IMR-90 (cell line): Measurements from ENCODE around the gene MGAT3. TPM values are rescaled to one million over a fixed set of nuclear protein-coding genes. Genes with fewer than 3 reads are reported as not detected.

Experiments
- ATAC-seq: fragments of 200-7000 bp; cut with Tn5 transposase; 2 replicates; pipeline ENCODE4 v1.9.1; 2020; ENCODE audit warnings: low read depth, mild to moderate bottlenecking, moderate library complexity
- BruUV-seq: library from RNA; stranded (reverse); fragments of 400-500 nt; replicated peaks from 2 replicates; lab custom pipeline; 2021; lab: Mats Ljungman, UMichigan
- CTCF ChIA-PET: fragments of 300-600 bp; formaldehyde crosslinking; extraction: SDS; loops from one replicate; lab custom pipeline; 2021; ENCODE audit warnings: antibody characterized with exemption; lab: Yijun Ruan, JAX
- POLR2A ChIA-PET: fragments of 300-600 bp; sonication (Branson Sonifier 250); formaldehyde crosslinking; loops from one replicate; lab custom pipeline; 2022; ENCODE audit warnings: antibody characterized with exemption; ENCODE audit not compliant: unreplicated experiment; lab: Charles Lee
- DNase-seq: peaks from one replicate; pipeline ENCODE4 v3.0.0; 2013
- H2AFZ ChIP-seq: replicated peaks from 2 replicates; pipeline ENCODE3; 2013; ENCODE audit warnings: low read length, mild to moderate bottlenecking; ENCODE audit not compliant: poor library complexity
- H2AK5ac ChIP-seq: 2 replicates; pipeline ENCODE4 v1.6.1; 2013; ENCODE audit warnings: low read depth, low read length, inconsistent platforms
- H2AK9ac ChIP-seq: replicated peaks from 2 replicates; pipeline ENCODE3; 2013; ENCODE audit warnings: mild to moderate bottlenecking, low read depth, low read length, moderate library complexity; ENCODE audit not compliant: poor library complexity
- H2BK120ac ChIP-seq: 2 replicates; pipeline ENCODE4 v1.6.1; 2013; ENCODE audit warnings: low read depth, low read length, inconsistent platforms
- H2BK15ac ChIP-seq: 3 replicates; pipeline ENCODE4 v1.6.1; 2013; ENCODE audit warnings: low read depth, low read length, inconsistent platforms
- H2BK20ac ChIP-seq: 2 replicates; pipeline ENCODE4 v1.6.1; 2013; ENCODE audit warnings: low read depth, mild to moderate bottlenecking, inconsistent platforms, low read length, moderate library complexity
- H2BK5ac ChIP-seq: 2 replicates; pipeline ENCODE4 v1.6.1; 2013; ENCODE audit warnings: mild to moderate bottlenecking, low read depth, low read length, inconsistent platforms; ENCODE audit not compliant: poor library complexity, severe bottlenecking
- H3K14ac ChIP-seq: replicated peaks from 2 replicates; pipeline ENCODE4 v1.6.1; 2013; ENCODE audit warnings: low read depth, low read length, inconsistent platforms
- H3K18ac ChIP-seq: 2 replicates; pipeline ENCODE4 v1.6.1; 2013; ENCODE audit warnings: low read depth, low read length, control low read depth
- H3K23ac ChIP-seq: 2 replicates; pipeline ENCODE4 v1.6.1; 2013; ENCODE audit warnings: low read depth, low read length, inconsistent platforms
- H3K27ac ChIP-seq: 2 replicates; pipeline ENCODE4 v1.5.1; 2013; ENCODE audit warnings: mild to moderate bottlenecking, control low read depth, low read length; ENCODE audit not compliant: insufficient read depth
- H3K27me3 ChIP-seq: 2 replicates; pipeline ENCODE4 v1.6.1; 2013; ENCODE audit warnings: low read length; ENCODE audit not compliant: control insufficient read depth, insufficient read depth
- H3K36me3 ChIP-seq: 2 replicates; pipeline ENCODE4 v1.6.1; 2013; ENCODE audit warnings: low read length, mixed read lengths; ENCODE audit not compliant: control insufficient read depth, insufficient read depth
- H3K4ac ChIP-seq: 2 replicates; pipeline ENCODE4 v1.6.1; 2013; ENCODE audit warnings: low read depth, low read length, inconsistent platforms
- H3K4me1 ChIP-seq: 2 replicates; pipeline ENCODE4 v1.6.1; 2013; ENCODE audit warnings: low read length, mixed read lengths; ENCODE audit not compliant: control insufficient read depth, insufficient read depth
- H3K4me2 ChIP-seq: 2 replicates; pipeline ENCODE4 v1.6.1; 2013; ENCODE audit warnings: low read depth, mild to moderate bottlenecking, control low read depth, low read length, moderate library complexity
- H3K4me3 ChIP-seq: 2 replicates; pipeline ENCODE4 v1.5.1; 2013; ENCODE audit warnings: low read depth, mild to moderate bottlenecking, control low read depth, low read length, moderate library complexity; ENCODE audit not compliant: insufficient read depth
- H3K56ac ChIP-seq: 2 replicates; pipeline ENCODE4 v1.6.1; 2013; ENCODE audit warnings: low read length, inconsistent platforms; ENCODE audit not compliant: insufficient read depth; ENCODE audit errors: extremely low read depth
- H3K79me1 ChIP-seq, 2 experiments: 2 replicates each; pipeline ENCODE4 v1.6.1; 2013; ENCODE audit warnings: low read length in 2 of 2, inconsistent platforms in 1 of 2, low read depth in 1 of 2
- H3K9ac ChIP-seq: 2 replicates; pipeline ENCODE4 v1.6.1; 2013; ENCODE audit warnings: low read depth, low read length, control low read depth
- H3K9me1 ChIP-seq: 2 replicates; pipeline ENCODE4 v1.6.1; 2013; ENCODE audit warnings: low read length, inconsistent platforms; ENCODE audit not compliant: insufficient read depth
- H3K9me3 ChIP-seq: 2 replicates; pipeline ENCODE4 v1.6.1; 2013; ENCODE audit warnings: low read length; ENCODE audit not compliant: control insufficient read depth, insufficient read depth
- H4K20me1 ChIP-seq: 2 replicates; pipeline ENCODE4 v1.6.1; 2013; ENCODE audit warnings: low read length, inconsistent platforms; ENCODE audit not compliant: insufficient read depth
- H4K5ac ChIP-seq: 2 replicates; pipeline ENCODE4 v1.6.1; 2013; ENCODE audit warnings: mild to moderate bottlenecking, low read depth, low read length, control low read depth
- H4K8ac ChIP-seq, 2 experiments: 2 replicates each; pipeline ENCODE4 v1.6.1; 2013; ENCODE audit warnings: low read depth in 2 of 2, low read length in 2 of 2, control low read depth in 1 of 2, inconsistent platforms in 1 of 2
- H4K91ac ChIP-seq: 2 replicates; pipeline ENCODE4 v1.6.1; 2013; ENCODE audit warnings: low read depth, low read length, inconsistent platforms; ENCODE audit not compliant: insufficient read depth
- BHLHE40 ChIP-seq: fragments of 150-350 bp; IDR thresholded peaks from 2 replicates; pipeline ENCODE4 v1.6.1; 2016; ENCODE audit warnings: mild to moderate bottlenecking, low read depth, low read length
- CEBPB ChIP-seq: IDR thresholded peaks from 2 replicates; pipeline ENCODE4 v1.6.1; 2012; ENCODE audit warnings: low read depth, low read length, improper control_type of control experiment
- CTCF ChIP-seq: conservative IDR thresholded peaks from 2 replicates; pipeline ENCODE4 v1.5.1; 2012; ENCODE audit warnings: mild to moderate bottlenecking, low read depth, low read length, improper control_type of control experiment
- ELK1 ChIP-seq: fragments of 150-350 bp; IDR thresholded peaks from 2 replicates; pipeline ENCODE4 v1.6.1; 2016; ENCODE audit warnings: low read depth, mild to moderate bottlenecking, low read length, moderate library complexity, borderline replicate concordance
- MAFK ChIP-seq: IDR thresholded peaks from 2 replicates; pipeline ENCODE4 v1.6.1; 2012; ENCODE audit warnings: low read depth, low read length, improper control_type of control experiment
- MAZ ChIP-seq: IDR thresholded peaks from 2 replicates; pipeline ENCODE4 v1.6.1; 2012; ENCODE audit warnings: low read depth, mild to moderate bottlenecking, low read length, improper control_type of control experiment, moderate library complexity, borderline replicate concordance
- MXI1 ChIP-seq: IDR thresholded peaks from 2 replicates; pipeline ENCODE4 v1.6.1; 2012; ENCODE audit warnings: low read depth, mild to moderate bottlenecking, low read length, moderate library complexity, borderline replicate concordance
- NFE2L2 ChIP-seq: fragments of 150-350 bp; IDR thresholded peaks from 2 replicates; pipeline ENCODE4 v1.6.1; 2016; ENCODE audit warnings: low read depth, mild to moderate bottlenecking, low read length
- POLR2A ChIP-seq: IDR thresholded peaks from 2 replicates; pipeline ENCODE4 v1.6.1; 2012; ENCODE audit warnings: mild to moderate bottlenecking, low read depth, low read length
- RCOR1 ChIP-seq: IDR thresholded peaks from 2 replicates; pipeline ENCODE4 v1.6.1; 2012; ENCODE audit warnings: mild to moderate bottlenecking, low read length, improper control_type of control experiment; ENCODE audit not compliant: insufficient replicate concordance
- RFX5 ChIP-seq: IDR thresholded peaks from 2 replicates; pipeline ENCODE4 v1.8.0; 2012; ENCODE audit warnings: low read depth, mild to moderate bottlenecking, low read length, moderate library complexity
- WGBS, 2 experiments: methylation state at CpG; one replicate each; pipeline versions ENCODE4 v1.1.5 to v1.1.7; 2013; ENCODE audit warnings: missing lambda C conversion rate in 2 of 2; ENCODE audit not compliant: insufficient read length in 1 of 2; ENCODE audit errors: extremely low coverage in 2 of 2; 5-methylcytosine and 5-hydroxymethylcytosine counted together
- dilution Hi-C: fragments of 300-500 bp; cut with HindIII; formaldehyde crosslinking; loops from one replicate; pipeline ENCODE4 v1.14.3; 2018; ENCODE audit warnings: low sequenced_read_pairs; ENCODE audit not compliant: unreplicated experiment
- in situ Hi-C: fragments of 300-500 bp; cut with MboI; formaldehyde crosslinking; loops from 3 replicates; pipeline ENCODE4 v1.14.3; 2019; ENCODE audit warnings: low sequenced_read_pairs, inconsistent platforms, mixed read lengths
- intact Hi-C: fragments of 100-400 bp; cut with micrococcal nuclease; formaldehyde crosslinking; loops from 2 replicates; pipeline ENCODE4 v1.10.0; 2022
- polyA plus RNA-seq, 3 experiments: library from polyadenylated mRNA; depleted of rRNA; stranded (reverse); fragments of >200 nt; gene quantifications; 2 replicates each; pipeline ENCODE4 v1.2.3, GENCODE V29; 2012; ENCODE audit warnings: low replicate concordance in 1 of 3
- total RNA-seq: library from RNA; depleted of rRNA; stranded (reverse); fragments of >200 nt; gene quantifications from 2 replicates; pipeline ENCODE4 v1.2.3, GENCODE V29; 2012

MGAT3 gene
- total and polyA plus RNA-seq, 2 of the 4 experiments (the other 2 are of a cell fraction) = 0.36 to 1.1 TPM

- TF ChIP-seq RCOR1 (no peak), RFX5 (no peak)
Observed at GRCh38 chr22:39472570-39473556, 16.1 kb downstream of the MGAT3 start (continued).

- H3K4me3 ChIP-seq = no peak overlapping the region
- dilution Hi-C loops = no loop called here
- POLR2A ChIA-PET = no interaction called here
- H4K5ac ChIP-seq = peak overlapping the region; percentile 46
- no peaks in the 10 kb centered on the region for H3K9me3 ChIP-seq
- TF ChIP-seq POLR2A = no peak
- no peak for TF ChIP-seq CEBPB
- TF ChIP-seq CTCF = no peak
- no peak for TF ChIP-seq NFE2L2
- TF ChIP-seq MAFK = no peak
- TF ChIP-seq ELK1 = no peak
- TF ChIP-seq MXI1 = no peak
- TF ChIP-seq MAZ = no peak
- TF ChIP-seq BHLHE40 = no peak
- TF ChIP-seq RCOR1 = no peak
- no peak for TF ChIP-seq RFX5
- in situ Hi-C loops = no loop called here
- H3K4me2 ChIP-seq = no peak overlapping the region
- ATAC-seq = no peak
- CTCF ChIA-PET = no interaction called here
- no peaks in the 10 kb centered on the region for H3K27me3 ChIP-seq
- peak overlapping the region; percentile 71; the same call in 1 of the 2 replicates for H3K27ac ChIP-seq
- no peak overlapping the region for H3K56ac ChIP-seq
- no peaks in the 10 kb centered on the region for H4K20me1 ChIP-seq
- peaks cover 26% of the 10 kb centered on the region for H3K9me1 ChIP-seq
- intact Hi-C loops = loop anchor here (1.0 kb wide), 1 partner anchor 20 kb away; no protein-coding TSS in a partner anchor
- no peak overlapping the region for H3K23ac ChIP-seq
- no peak for DNase-seq
- H3K4ac ChIP-seq = peak overlapping the region; percentile 73
- H3K79me1 ChIP-seq = no peaks in the 10 kb centered on the region
- H3K18ac ChIP-seq = 0 out of 2 replicates have a peak overlapping the region, but pooled peaks have one; percentile 7
- H4K91ac ChIP-seq = peak overlapping the region; percentile 69
- no peak overlapping the region for H3K9ac ChIP-seq
- peak overlapping the region; percentile 70 for H2BK120ac ChIP-seq
- no peaks in the 10 kb centered on the region for H3K36me3 ChIP-seq
- peak overlapping the region; percentile 68 for H2BK5ac ChIP-seq
- peaks cover 40% of the 10 kb centered on the region for H3K4me1 ChIP-seq
- BruUV-seq = no TSS peak
- no peak overlapping the region for H2BK15ac ChIP-seq
- 88% methylated on average over 1 of the region's 5 CpGs; no CpG with 5 or more reads in 1 of the 2 experiments for WGBS, 2 experiments
- H2AFZ ChIP-seq = peak overlapping the region; percentile 60
- H4K8ac ChIP-seq = peak overlapping the region; percentile 39 to 71; a peak in 2 of 4 replicates
- H2BK20ac ChIP-seq = peak overlapping the region; percentile 75
- H2AK5ac ChIP-seq = peak overlapping the region; percentile 55; the same call in 1 of the 2 replicates
- peak overlapping the region; percentile 67 for H3K14ac ChIP-seq
- H2AK9ac ChIP-seq = peak overlapping the region; percentile 13
Observed at GRCh38 chr22:39473851-39474250, 17.0 kb downstream of the MGAT3 start.
